Measurements from ENCODE around the gene CPVL. TPM values are rescaled to one million over a fixed set of nuclear protein-coding genes. Genes with fewer than 3 reads are reported as not detected.

The CPVL gene
- total RNA-seq, 1 donor from 2014 or later, result not detected

DNA sequence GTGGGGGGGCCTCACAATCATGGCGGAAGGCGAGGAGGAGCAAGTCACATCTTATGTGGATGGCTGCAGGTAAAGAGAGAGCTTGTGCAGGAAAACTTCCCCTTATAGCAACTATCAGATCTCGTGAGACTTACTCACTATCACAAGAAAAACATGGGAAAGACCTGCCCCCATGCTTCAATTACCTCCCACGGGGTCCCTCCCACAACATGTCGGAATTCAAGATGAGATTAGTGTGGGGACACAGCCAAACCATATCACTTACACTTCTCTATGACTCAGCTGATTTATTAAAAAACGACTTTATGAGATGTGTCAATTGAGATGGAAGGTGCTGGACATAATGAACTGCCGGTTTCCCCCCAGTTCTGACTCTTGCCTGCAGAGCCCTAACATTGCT is 24.4 kb upstream of the CPVL start:
- intact Hi-C loops (cut with micrococcal nuclease), result no loop called here
- ChIA-PET POLR2A (no interaction called here), CTCF (no interaction called here)
- no peaks in the 10 kb centered on the region for H3K4me1 Mint-ChIP-seq
- peaks cover 15% of the 10 kb centered on the region for H3K27me3 Mint-ChIP-seq
- no peak for ATAC-seq (ENCODE audit: low read depth)
- H3K36me3 Mint-ChIP-seq (ENCODE audit: low read depth), result no peaks in the 10 kb centered on the region
- no peak for DNase-seq
- TF ChIP-seq, protein P1, sequence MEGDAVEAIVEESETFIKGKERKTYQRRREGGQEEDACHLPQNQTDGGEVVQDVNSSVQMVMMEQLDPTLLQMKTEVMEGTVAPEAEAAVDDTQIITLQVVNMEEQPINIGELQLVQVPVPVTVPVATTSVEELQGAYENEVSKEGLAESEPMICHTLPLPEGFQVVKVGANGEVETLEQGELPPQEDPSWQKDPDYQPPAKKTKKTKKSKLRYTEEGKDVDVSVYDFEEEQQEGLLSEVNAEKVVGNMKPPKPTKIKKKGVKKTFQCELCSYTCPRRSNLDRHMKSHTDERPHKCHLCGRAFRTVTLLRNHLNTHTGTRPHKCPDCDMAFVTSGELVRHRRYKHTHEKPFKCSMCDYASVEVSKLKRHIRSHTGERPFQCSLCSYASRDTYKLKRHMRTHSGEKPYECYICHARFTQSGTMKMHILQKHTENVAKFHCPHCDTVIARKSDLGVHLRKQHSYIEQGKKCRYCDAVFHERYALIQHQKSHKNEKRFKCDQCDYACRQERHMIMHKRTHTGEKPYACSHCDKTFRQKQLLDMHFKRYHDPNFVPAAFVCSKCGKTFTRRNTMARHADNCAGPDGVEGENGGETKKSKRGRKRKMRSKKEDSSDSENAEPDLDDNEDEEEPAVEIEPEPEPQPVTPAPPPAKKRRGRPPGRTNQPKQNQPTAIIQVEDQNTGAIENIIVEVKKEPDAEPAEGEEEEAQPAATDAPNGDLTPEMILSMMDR (IDR thresholded peaks at IDR 0.05), result no peak
- H3K27ac Mint-ChIP-seq, result no peak overlapping the region
- H3K4me3 Mint-ChIP-seq, result no peak overlapping the region
- peaks cover 2% of the 10 kb centered on the region for H3K9me3 Mint-ChIP-seq

DNA sequence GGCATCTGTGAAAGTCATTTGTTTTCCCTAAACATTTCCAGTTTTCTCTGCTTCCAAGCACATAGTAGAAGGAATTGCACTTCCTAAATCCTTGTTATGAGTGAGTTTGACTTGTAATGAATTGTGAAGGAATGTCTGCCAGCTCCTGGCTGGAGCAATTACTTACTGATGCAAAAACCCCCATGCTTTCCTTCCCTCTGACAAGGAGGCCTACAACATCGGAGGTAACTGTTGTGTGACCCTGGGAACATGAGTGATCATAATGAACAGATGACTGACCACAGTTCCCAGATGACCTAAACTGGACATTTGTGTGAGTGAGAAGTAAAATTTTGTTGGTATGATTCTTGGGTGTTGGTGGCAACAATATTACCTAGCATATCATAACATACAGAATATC is 21.4 kb upstream of the CPVL start:
- Mint-ChIP-seq H3K36me3 (ENCODE audit: low read depth) (no peaks in the 10 kb centered on the region), H3K4me1 (no peaks in the 10 kb centered on the region), H3K27ac (no peak overlapping the region), H3K27me3 (peaks cover 17% of the 10 kb centered on the region), H3K9me3 (peaks cover 5% of the 10 kb centered on the region), H3K4me3 (no peak overlapping the region)
- no peak for DNase-seq
- TF ChIP-seq, protein P1 (IDR thresholded peaks at IDR 0.05), result no peak
- ChIA-PET POLR2A (no interaction called here), CTCF (no interaction called here)
- no peak for ATAC-seq (ENCODE audit: low read depth)
- intact Hi-C loops (cut with micrococcal nuclease), result no loop called here

DNA sequence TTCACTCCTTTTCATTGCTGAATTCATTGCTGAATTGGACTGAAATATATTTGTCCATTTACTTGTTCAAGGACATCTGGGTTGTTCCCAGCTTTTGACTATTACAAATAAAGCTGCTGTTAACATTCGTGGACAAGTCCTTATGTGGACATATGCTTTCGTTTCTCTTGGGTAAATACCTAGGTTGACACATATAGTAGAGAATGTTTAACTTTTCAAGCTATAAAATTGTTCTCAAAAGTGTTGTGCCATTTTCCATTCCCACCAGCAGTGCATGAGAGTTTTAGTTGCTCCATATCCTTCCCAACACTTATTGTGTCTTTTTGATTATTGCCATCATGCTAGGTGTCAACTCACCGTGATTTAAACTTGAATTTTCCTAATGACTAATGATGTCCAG is 17.5 kb upstream of the CPVL start:
- Mint-ChIP-seq H3K9me3 (peaks cover 8% of the 10 kb centered on the region), H3K4me1 (no peaks in the 10 kb centered on the region), H3K36me3 (ENCODE audit: low read depth) (no peaks in the 10 kb centered on the region), H3K27ac (no peak overlapping the region), H3K27me3 (peaks cover 19% of the 10 kb centered on the region), H3K4me3 (no peak overlapping the region)
- ChIA-PET CTCF (no interaction called here), POLR2A (no interaction called here)
- ATAC-seq (ENCODE audit: low read depth) (no peak), DNase-seq (no peak)
- intact Hi-C loops (cut with micrococcal nuclease), result no loop called here
- TF ChIP-seq, protein P1 (IDR thresholded peaks at IDR 0.05), result no peak

DNA sequence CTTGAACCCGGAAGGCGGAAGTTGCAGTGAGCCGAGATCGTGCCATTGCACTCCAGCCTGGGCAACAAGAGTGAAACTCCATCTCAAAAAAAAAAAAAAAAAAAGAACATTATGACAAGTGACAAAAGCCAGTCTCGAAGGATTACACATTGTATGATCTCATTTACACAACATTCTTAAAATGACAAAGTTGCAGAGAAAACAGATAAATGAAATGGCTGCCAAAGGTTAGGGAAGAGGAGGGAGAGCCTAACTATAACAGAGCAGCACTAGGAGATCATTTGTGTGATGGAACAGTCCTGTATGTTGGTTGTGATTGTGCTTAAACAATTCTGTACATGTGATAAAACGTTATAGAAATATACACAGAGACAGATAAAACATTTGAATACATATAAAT is 16.2 kb upstream of the CPVL start:
- DNase-seq, result no peak
- no peaks in the 10 kb centered on the region for H3K36me3 Mint-ChIP-seq (ENCODE audit: low read depth)
- ATAC-seq (ENCODE audit: low read depth), result no peak
- ChIA-PET CTCF (no interaction called here), POLR2A (no interaction called here)
- peaks cover 8% of the 10 kb centered on the region for H3K9me3 Mint-ChIP-seq
- H3K27ac Mint-ChIP-seq, result no peak overlapping the region
- no peaks in the 10 kb centered on the region for H3K4me1 Mint-ChIP-seq
- TF ChIP-seq, protein P1 (IDR thresholded peaks at IDR 0.05), result no peak
- intact Hi-C loops (cut with micrococcal nuclease), result no loop called here
- no peak overlapping the region for H3K4me3 Mint-ChIP-seq
- peaks cover 25% of the 10 kb centered on the region for H3K27me3 Mint-ChIP-seq

- ATAC-seq (ENCODE audit: low read depth) (no peak), DNase-seq (no peak)
- H3K27ac Mint-ChIP-seq, result no peak overlapping the region
- ChIA-PET CTCF (no interaction called here), POLR2A (no interaction called here)
- peaks cover 8% of the 10 kb centered on the region for H3K9me3 Mint-ChIP-seq
- no peak overlapping the region for H3K4me3 Mint-ChIP-seq
- TF ChIP-seq, protein P1 (IDR thresholded peaks at IDR 0.05), result no peak
- H3K27me3 Mint-ChIP-seq, result peaks cover 30% of the 10 kb centered on the region
- no peaks in the 10 kb centered on the region for H3K36me3 Mint-ChIP-seq (ENCODE audit: low read depth)
- H3K4me1 Mint-ChIP-seq, result no peaks in the 10 kb centered on the region
- intact Hi-C loops (cut with micrococcal nuclease), result no loop called here
Measured at GRCh38 chr7:29161231-29161630, 14.9 kb upstream of the CPVL start.

All from activated B cell treated with CpG ODN at 0.5 μM for 24 hours (primary cell).